HG03196 (cell line): ENCODE data around the gene CLDN7.

Experiments used
- ATAC-seq: cut with Tn5 transposase; IDR thresholded peaks from one replicate; pipeline ENCODE4 v1.9.1; 2021; ENCODE audit not compliant: unreplicated experiment

Gene CLDN7, protein sequence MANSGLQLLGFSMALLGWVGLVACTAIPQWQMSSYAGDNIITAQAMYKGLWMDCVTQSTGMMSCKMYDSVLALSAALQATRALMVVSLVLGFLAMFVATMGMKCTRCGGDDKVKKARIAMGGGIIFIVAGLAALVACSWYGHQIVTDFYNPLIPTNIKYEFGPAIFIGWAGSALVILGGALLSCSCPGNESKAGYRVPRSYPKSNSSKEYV

GRCh38 chr17:7262192-7262934, at the start of gene CLDN7:
CLDN7 (minus strand) TSS chr17:7262478; CDS start chr17:7262043, 435 bp downstream.
- no peak for ATAC-seq

- no peak for ATAC-seq
Observed at GRCh38 chr17:7311110-7311705, 48.9 kb upstream of the CLDN7 start.

GRCh38 chr17:7309628-7310027, 47.4 kb upstream of the CLDN7 start:
- no peak for ATAC-seq

GRCh38 chr17:7308625-7309433, 46.6 kb upstream of the CLDN7 start:
- no peak for ATAC-seq

- no peak for ATAC-seq
Observed at GRCh38 chr17:7307686-7308624, 45.7 kb upstream of the CLDN7 start.

DNA sequence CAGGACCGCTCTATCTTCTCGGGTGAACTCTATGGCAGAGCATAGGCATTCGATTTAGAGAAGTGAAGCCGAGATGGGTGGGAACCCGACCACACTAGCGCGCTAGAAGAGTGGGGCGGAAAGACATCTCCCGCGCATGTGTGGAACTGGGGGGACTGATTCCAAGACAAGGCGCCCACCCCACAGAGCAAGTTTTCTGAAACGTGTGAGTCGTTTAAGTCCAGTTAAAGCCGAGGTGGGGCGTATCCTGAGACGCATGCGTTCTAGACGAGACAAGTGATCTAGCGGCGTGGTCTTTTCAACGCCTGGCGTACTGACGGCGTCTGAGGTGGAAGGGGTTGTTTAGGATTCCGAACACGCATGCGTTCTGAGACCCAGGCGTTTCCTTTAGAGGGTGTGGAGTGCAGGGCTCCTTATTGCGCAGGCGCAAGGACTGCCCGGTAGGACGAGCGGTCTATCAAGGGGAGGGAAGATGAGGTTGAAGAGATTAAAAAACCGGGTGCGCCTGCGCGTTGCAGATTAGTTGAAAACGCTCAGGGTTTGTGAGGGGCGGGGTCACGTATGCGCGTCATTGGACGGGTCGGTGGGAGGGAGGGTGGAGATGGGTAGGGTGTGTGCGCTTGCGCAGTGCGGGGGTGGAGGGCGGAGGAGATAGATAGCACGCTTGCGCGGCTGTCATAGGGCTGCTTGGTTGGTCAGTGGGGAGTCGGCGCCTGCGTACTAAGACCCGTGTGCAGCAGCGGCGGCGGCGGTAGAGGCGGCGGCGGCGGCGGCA, 44.8 kb upstream of the CLDN7 start, which contains the start of gene EIF5A:
TSS of gene EIF5A (plus strand) at position 718 of the 775 bp plus-strand sequence. CDS start 2,008 bp downstream, outside the sequence.
- peak; percentile 69 for ATAC-seq

DNA sequence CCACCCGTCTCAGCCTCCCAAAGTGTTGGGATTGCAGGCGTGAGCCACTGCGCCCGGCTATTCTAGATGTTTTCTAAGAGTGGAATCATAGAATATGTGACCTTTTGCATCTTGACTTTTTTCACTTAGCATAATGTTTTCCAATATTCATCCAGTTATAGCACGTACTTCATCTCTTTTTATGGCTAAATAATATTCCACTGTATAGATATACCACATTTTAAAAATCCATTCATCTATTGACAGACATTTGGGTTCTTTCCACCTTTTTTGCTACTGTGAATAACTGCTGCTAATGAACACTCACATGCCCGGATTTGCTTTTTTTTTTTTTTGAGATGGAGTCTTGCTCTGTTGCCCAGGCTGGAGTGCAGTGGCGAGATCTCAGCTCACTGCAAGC, 41.9 kb upstream of the CLDN7 start:
- ATAC-seq = no peak

DNA sequence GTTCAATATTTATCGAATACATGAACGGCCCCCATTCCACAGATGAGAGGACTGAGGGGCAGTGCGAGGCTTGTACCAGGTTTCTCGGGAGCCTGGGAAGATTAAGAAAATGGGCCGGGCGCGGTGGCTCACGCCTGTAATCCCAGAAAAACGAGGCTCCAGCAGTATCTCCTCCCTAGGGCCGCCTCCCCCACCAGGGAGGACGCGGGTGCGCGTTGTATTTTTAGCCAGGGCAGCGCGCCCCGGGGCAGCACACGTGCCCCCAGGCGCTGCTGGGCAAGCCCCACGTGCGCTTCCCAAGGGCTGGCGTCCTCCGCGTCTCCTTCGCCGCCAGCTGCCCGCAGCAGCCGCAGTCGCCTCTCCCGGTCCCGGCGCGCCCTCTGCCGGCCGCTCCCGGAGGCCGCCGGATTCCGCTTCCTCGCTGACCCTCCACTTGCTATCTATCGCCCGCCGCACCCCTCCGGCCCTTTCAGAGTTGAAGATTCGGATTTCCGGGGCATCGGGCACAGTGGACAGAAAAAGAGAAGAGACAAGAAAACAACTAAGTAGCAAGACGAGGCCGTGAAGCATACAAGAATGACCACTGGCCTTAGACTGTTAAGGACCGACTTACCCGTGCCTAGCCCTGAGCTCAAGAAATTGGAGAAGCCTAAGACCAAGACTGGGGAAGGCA, 34.0 kb upstream of the CLDN7 start:
- ATAC-seq = peak; percentile 48

DNA sequence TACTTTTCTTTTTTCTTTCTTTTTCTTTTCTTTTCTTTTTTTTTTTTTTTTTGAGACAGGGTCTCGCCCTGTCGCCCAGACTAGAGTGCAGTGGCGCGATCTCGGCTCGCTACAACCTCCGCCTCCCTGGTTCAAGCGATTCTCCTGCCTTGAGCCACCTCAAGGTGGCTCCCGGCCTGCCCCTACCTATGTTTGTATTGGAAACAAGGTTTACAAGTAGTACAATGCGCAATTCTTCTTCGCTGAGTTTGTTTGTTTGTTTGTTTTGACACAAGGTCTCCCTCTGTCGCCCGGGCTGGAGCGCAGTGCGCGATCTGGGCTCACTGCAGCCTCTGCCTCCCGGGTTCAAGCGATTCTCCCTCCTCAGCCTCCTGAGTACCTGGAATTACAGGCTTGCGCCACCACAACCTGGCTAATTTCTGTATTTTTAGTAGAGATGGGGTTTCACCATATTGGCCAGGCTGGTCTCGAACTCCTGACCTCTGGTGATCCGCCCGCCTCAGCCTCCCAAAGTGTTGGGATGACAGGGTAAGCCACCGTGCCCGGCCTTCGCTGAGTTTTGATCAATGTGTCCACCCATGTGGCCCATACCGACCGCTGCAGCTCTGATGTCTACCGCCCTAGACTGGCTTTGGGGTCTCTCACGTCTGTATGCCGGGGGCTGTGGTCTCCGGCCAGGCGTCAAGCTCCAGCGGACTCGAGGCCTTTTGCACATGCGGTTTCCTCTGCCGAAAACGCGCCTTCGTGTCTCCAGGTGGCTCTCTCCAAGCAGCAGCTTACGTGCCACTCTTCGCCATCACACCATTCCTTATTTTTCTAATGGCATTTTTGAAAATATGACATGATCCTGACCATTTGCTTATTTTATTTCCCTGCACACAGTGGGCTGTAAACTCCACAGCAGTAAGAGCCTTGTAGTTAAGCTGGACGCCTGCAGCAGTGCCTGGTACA, 33.2 kb upstream of the CLDN7 start:
- no peak for ATAC-seq

- no peak for ATAC-seq
Observed at GRCh38 chr17:7294614-7295153, 32.4 kb upstream of the CLDN7 start, which contains the start of gene YBX2. YBX2 (minus strand) TSS chr17:7294639; CDS start chr17:7294500, 139 bp downstream.

DNA sequence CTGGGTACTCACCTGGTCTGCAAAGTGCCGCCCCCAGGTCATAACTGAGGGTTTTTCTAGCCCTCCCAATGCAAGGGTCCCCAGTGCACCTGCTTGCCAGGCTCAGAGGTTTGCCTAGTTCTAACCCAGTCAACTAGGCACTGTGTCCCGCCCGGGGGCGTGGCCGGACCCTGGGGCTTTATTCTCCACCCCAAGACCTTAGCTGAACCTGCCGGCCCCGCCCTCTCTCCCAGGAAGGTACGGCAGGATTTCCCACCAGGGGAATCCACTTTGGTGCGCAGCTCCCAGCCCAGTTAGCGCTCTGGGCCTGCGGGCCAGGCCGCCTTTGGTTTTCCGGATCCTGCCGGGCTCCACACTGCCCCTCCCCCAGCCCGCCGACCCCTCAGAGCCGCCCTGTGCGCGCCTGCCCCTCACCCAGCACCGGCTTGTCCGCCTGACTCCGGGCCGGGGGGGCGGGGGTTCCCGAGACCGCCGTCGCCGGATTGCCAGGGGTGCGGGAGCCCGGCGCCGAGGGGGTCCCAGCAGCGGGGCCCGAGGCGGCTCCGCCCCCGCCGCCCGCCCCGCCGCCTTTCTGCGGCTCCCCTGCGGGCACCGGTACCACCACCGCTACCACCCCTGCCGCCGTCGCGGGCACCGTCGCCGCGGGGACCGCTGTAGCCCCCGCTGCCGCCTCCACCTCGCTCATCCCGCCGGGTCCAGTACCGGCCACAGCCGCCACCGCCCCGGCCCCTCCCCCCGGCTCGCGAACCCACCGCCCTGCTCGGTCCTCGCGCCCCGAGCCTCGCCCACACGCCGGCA, 31.7 kb upstream of the CLDN7 start:
- ATAC-seq = no peak

DNA sequence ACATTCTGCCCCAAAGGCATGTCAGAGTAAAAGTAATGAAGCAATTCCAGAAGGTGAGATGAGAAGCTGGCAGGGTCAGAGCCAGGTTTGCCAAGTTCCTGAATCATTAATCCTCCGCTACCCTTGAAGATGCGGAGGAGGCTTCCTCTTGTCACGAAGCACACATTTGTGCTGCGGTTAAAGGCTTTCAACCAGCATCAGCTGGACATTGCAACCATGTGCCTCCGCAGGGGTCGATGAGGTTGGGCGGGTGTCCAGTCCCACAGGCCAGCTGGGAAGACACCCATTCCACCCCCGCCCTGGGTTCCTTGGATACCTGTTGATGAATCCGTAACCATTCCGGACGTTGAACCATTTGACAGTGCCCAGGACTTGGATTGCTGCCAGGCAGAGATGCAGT, 30.9 kb upstream of the CLDN7 start:
- no peak for ATAC-seq

DNA sequence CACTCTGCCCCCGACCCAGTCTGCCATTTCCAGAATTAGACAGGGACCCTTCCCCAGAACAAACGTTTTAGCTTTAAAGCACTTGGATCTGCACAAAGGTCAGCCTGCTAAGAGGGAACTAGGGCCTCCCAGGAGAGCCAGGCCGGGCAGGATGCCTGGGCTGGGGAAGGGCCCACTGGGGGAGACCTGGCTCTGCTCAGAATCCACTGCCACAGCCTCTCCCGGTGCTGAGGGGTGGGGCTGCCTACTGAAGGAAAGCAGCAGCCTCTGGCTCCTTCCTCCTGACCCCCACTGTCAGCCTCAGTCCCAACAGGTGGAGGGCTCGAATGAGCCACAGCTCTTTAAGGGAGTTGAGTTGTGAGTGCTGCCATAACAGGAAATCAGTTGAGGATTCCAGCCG, 30.5 kb upstream of the CLDN7 start:
- ATAC-seq = no peak

- ATAC-seq = no peak
Observed at GRCh38 chr17:7292194-7292593, 29.9 kb upstream of the CLDN7 start.

- no peak for ATAC-seq
Observed at GRCh38 chr17:7290685-7291084, 28.4 kb upstream of the CLDN7 start.

- ATAC-seq = no peak
Observed at GRCh38 chr17:7290166-7290565, 27.9 kb upstream of the CLDN7 start.
